ENCODE data around the gene RHBDD2.

The RHBDD2 gene

GRCh38 chr7:75892634-75893272 lies 13.9 kb downstream of the RHBDD2 start:
- DNase-seq (no peak), ATAC-seq (ENCODE audit: insufficient read depth, low read depth) (no peak)
- Histone ChIP-seq H3K4me3 (ENCODE audit: low read depth in 1 of 2, low read length in 2 of 2) (no peak overlapping the region), H3K27ac (ENCODE audit: low read length) (no peak overlapping the region), H3K9me3 (ENCODE audit: insufficient read depth, low read length, severe bottlenecking) (no peaks in the 10 kb centered on the region), H3K27me3 (ENCODE audit: insufficient read depth, low read length, poor library complexity) (no peaks in the 10 kb centered on the region), H3K4me2 (ENCODE audit: insufficient read depth, low read length) (no peak overlapping the region), H3K9ac (ENCODE audit: low read depth, low read length) (no peak overlapping the region), H4K20me1 (ENCODE audit: insufficient read depth, low read length) (peaks cover 17% of the 10 kb centered on the region), H3K36me3 (ENCODE audit: insufficient read depth, low read length) (peaks cover 12% of the 10 kb centered on the region), H2AFZ (ENCODE audit: low read depth, low read length) (no peak overlapping the region), H3K4me1 (ENCODE audit: insufficient read depth, low read length) (no peaks in the 10 kb centered on the region), H3K79me2 (ENCODE audit: insufficient read depth, low read length) (no peaks in the 10 kb centered on the region)
- TF ChIP-seq CTCF (IDR thresholded peaks at IDR 0.05; ENCODE audit: borderline replicate concordance, extremely low read depth, low read length, poor library complexity, severe bottlenecking) (no peak), EZH2 (IDR thresholded peaks at IDR 0.05; ENCODE audit: borderline replicate concordance, low read depth, low read length, severe bottlenecking) (no peak)

- no peak overlapping the region for H3K4me2 ChIP-seq (ENCODE audit: insufficient read depth, low read length)
- no peak overlapping the region for H2AFZ ChIP-seq (ENCODE audit: low read depth, low read length)
- no peak overlapping the region for H3K4me3 ChIP-seq (ENCODE audit: low read depth in 1 of 2, low read length in 2 of 2)
- no peaks in the 10 kb centered on the region for H3K36me3 ChIP-seq (ENCODE audit: insufficient read depth, low read length)
- no peaks in the 10 kb centered on the region for H3K4me1 ChIP-seq (ENCODE audit: insufficient read depth, low read length)
- H3K9me3 ChIP-seq (ENCODE audit: insufficient read depth, low read length, severe bottlenecking), result no peaks in the 10 kb centered on the region
- peaks cover 3% of the 10 kb centered on the region; the same call in 1 of the 2 replicates for H4K20me1 ChIP-seq (ENCODE audit: insufficient read depth, low read length)
- DNase-seq, result no peak
- TF ChIP-seq CTCF (IDR thresholded peaks at IDR 0.05; ENCODE audit: borderline replicate concordance, extremely low read depth, low read length, poor library complexity, severe bottlenecking), result no peak
- no peak for TF ChIP-seq EZH2 (IDR thresholded peaks at IDR 0.05; ENCODE audit: borderline replicate concordance, low read depth, low read length, severe bottlenecking)
- no peaks in the 10 kb centered on the region for H3K27me3 ChIP-seq (ENCODE audit: insufficient read depth, low read length, poor library complexity)
- no peaks in the 10 kb centered on the region for H3K79me2 ChIP-seq (ENCODE audit: insufficient read depth, low read length)
- no peak for ATAC-seq (ENCODE audit: insufficient read depth, low read depth)
- no peak overlapping the region for H3K27ac ChIP-seq (ENCODE audit: low read length)
- H3K9ac ChIP-seq (ENCODE audit: low read depth, low read length), result no peak overlapping the region
Observed at GRCh38 chr7:75896803-75897327, 18.0 kb downstream of the RHBDD2 start.

GRCh38 chr7:75900617-75901315 lies 21.9 kb downstream of the RHBDD2 start:
- H3K36me3 ChIP-seq (ENCODE audit: insufficient read depth, low read length), result no peaks in the 10 kb centered on the region
- ATAC-seq (ENCODE audit: insufficient read depth, low read depth), result no peak
- H2AFZ ChIP-seq (ENCODE audit: low read depth, low read length), result no peak overlapping the region
- no peaks in the 10 kb centered on the region for H3K27me3 ChIP-seq (ENCODE audit: insufficient read depth, low read length, poor library complexity)
- H3K79me2 ChIP-seq (ENCODE audit: insufficient read depth, low read length), result no peaks in the 10 kb centered on the region
- no peak for DNase-seq
- H3K27ac ChIP-seq (ENCODE audit: low read length), result no peak overlapping the region
- H3K9me3 ChIP-seq (ENCODE audit: insufficient read depth, low read length, severe bottlenecking), result no peaks in the 10 kb centered on the region
- H3K9ac ChIP-seq (ENCODE audit: low read depth, low read length), result no peak overlapping the region
- TF ChIP-seq CTCF (IDR thresholded peaks at IDR 0.05; ENCODE audit: borderline replicate concordance, extremely low read depth, low read length, poor library complexity, severe bottlenecking) (no peak), EZH2 (IDR thresholded peaks at IDR 0.05; ENCODE audit: borderline replicate concordance, low read depth, low read length, severe bottlenecking) (no peak)
- peaks cover 3% of the 10 kb centered on the region for H4K20me1 ChIP-seq (ENCODE audit: insufficient read depth, low read length)
- H3K4me2 ChIP-seq (ENCODE audit: insufficient read depth, low read length), result no peak overlapping the region
- no peak overlapping the region for H3K4me3 ChIP-seq (ENCODE audit: low read depth in 1 of 2, low read length in 2 of 2)
- H3K4me1 ChIP-seq (ENCODE audit: insufficient read depth, low read length), result no peaks in the 10 kb centered on the region
